Bronchial epithelial cell (primary cell): ENCODE data around the gene LMOD2. TPM values are rescaled to one million over a fixed set of nuclear protein-coding genes. Genes with fewer than 3 reads are reported as not detected.
A peak's percentile ranks its signal among the peaks of the same experiment; 100 is the strongest.

Experiments used
- DNase-seq: peaks from one replicate; pipeline ENCODE4 v3.0.0-alpha.2; 2010; ENCODE audit warnings: low read depth
- FAIRE-seq: peaks from 2 replicates; lab custom pipeline; 2011; peaks lifted over from hg19 to GRCh38; lab: Jason Lieb, UNC
- H3K27me3 ChIP-seq: 2 replicates; pipeline ENCODE4 v1.5.1; 2011; ENCODE audit warnings: low read length; ENCODE audit not compliant: control insufficient read depth, insufficient read depth
- H3K36me3 ChIP-seq: 2 replicates; pipeline ENCODE4 v1.5.1; 2011; ENCODE audit warnings: low read length; ENCODE audit not compliant: control insufficient read depth, insufficient read depth
- H3K4me3 ChIP-seq: 2 replicates; pipeline ENCODE4 v1.5.1; 2011; ENCODE audit warnings: mild to moderate bottlenecking, low read depth, low read length, control low read depth
- total RNA-seq: library from RNA; depleted of rRNA; stranded (reverse); fragments of >200 nt; gene quantifications from 2 replicates; pipeline ENCODE4 v1.2.1, GENCODE V29; 2014
- TF ChIP-seq, protein P1 (sequence below): IDR thresholded peaks from 2 replicates; pipeline ENCODE4 v1.5.1; 2011; ENCODE audit warnings: mild to moderate bottlenecking, moderate library complexity, low read length, control low read depth, inconsistent platforms; ENCODE audit not compliant: insufficient read depth, severe bottlenecking

LMOD2 gene
- total RNA-seq, 1 donor from 2014 or later, result not detected

DNA sequence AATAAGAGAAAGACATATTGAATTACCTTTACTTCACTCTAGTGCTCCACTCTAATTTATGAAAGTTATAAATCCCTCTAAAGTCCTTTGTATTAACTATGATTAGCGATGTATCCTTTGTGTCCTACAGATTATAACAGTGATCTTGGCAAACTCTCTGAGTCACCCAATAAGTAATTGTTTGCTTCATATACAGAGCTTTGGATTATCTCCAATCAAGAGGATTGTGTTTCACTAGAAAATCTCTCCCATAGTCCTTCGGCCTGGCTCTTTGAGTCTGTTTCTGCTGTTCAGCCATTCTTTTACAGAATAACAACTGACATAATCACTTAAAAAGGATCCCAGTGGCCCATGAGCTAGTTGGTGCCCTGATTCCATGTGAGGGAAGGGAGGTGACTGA is 9.5 kb downstream of the LMOD2 start:
- Histone ChIP-seq H3K36me3 (no peaks in the 10 kb centered on the region), H3K27me3 (no peaks in the 10 kb centered on the region), H3K4me3 (no peak overlapping the region)
- DNase-seq, result peak; percentile 43
- no peak for FAIRE-seq
- TF ChIP-seq, protein P1, sequence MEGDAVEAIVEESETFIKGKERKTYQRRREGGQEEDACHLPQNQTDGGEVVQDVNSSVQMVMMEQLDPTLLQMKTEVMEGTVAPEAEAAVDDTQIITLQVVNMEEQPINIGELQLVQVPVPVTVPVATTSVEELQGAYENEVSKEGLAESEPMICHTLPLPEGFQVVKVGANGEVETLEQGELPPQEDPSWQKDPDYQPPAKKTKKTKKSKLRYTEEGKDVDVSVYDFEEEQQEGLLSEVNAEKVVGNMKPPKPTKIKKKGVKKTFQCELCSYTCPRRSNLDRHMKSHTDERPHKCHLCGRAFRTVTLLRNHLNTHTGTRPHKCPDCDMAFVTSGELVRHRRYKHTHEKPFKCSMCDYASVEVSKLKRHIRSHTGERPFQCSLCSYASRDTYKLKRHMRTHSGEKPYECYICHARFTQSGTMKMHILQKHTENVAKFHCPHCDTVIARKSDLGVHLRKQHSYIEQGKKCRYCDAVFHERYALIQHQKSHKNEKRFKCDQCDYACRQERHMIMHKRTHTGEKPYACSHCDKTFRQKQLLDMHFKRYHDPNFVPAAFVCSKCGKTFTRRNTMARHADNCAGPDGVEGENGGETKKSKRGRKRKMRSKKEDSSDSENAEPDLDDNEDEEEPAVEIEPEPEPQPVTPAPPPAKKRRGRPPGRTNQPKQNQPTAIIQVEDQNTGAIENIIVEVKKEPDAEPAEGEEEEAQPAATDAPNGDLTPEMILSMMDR, result no peak

DNA sequence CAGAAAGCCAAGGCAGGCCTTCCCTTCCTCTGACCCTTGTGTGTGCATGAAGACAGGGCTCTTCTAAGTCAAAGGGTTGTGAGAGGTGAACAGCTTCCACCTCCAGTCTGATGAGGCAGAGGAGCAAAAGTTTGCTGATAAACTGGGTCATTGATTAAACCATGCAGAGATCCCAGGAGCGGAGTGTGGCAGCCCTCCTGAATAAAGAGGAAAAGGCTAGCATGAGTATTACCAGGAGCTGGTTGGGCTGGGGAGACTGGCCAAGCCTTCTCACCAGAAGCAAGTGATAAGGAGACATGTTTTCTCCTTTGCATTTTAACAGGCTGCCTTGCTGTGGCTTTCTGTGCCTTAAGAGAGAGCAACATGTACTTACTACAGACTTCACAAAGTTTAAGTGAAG is 10.2 kb downstream of the LMOD2 start:
- Histone ChIP-seq H3K36me3 (no peaks in the 10 kb centered on the region), H3K27me3 (no peaks in the 10 kb centered on the region), H3K4me3 (no peak overlapping the region)
- no peak for FAIRE-seq
- TF ChIP-seq, protein P1, result no peak
- DNase-seq, result no peak

DNA sequence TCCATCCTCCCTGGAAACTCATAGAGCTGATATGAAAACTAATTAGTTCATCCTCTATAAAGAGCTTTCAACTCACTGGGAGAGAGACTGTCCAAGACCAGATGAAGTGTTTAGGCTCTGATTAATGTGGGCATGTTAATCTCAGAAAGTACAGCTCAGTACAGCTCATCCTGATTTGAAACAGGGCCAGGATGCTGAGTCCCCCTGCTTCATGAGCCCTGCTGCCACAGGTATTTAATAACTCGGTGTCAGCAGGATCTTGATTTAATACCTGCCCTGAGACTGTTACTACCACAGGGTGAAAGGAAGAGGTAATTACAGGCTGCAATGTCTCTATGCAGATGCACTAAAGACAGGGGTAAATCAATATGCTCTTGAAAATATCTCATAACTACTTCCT is 10.8 kb downstream of the LMOD2 start:
- FAIRE-seq (no peak), DNase-seq (peak; percentile 65)
- Histone ChIP-seq H3K36me3 (no peaks in the 10 kb centered on the region), H3K27me3 (no peaks in the 10 kb centered on the region), H3K4me3 (no peak overlapping the region)
- TF ChIP-seq, protein P1, result no peak

DNA sequence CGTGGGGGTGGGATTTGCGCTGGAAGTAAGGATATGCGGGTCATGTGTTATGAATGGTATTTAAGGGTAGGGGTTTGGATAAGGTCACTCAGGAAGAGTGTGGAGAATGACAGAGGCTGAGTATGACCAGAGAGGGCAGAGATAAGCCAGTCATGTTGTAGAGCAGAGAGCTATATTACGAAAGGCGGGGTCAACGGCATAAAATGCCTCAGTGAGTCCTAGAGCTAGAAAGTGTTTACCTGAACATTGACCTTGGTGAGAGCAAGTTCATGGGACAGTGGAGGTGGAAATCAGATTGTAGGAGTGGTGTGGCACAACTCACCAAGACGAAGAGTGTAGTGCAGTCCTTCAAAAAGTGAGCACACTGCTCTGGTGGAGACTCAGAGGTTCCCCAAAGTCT is 13.8 kb downstream of the LMOD2 start:
- no peak for FAIRE-seq
- no peak for DNase-seq
- no peak overlapping the region for H3K4me3 ChIP-seq
- no peaks in the 10 kb centered on the region for H3K27me3 ChIP-seq
- TF ChIP-seq, protein P1, result no peak
- H3K36me3 ChIP-seq, result no peaks in the 10 kb centered on the region

DNA sequence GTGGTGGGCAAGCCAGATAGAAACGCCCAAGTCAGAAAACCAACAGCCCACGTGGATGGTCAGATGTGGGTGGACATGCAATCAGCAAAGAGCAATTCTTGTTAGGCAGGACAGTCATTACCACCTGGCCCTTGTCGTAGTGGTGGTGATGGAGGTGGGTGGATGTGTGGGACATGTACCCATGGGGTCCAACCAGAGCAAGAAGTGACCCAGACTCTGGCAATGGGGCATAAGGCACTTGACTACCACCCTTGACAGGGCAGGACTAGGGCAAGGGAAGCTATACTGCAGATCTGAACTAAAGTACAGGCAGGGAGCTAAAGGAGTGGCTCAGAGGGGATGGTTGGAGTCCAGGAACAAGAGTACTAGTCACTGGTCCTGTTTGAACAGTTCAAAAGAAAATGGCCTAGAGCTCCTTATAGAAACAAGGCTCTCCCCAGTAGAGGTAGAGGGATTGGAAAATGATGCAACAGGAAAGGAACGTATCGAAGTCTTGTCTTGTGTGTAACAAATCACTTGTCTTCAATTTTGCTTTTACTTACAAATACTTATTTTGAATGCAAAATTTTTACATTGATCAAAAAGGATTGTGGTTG is 17.6 kb downstream of the LMOD2 start:
- FAIRE-seq, result no peak
- no peaks in the 10 kb centered on the region for H3K36me3 ChIP-seq
- DNase-seq, result peak; percentile 11
- TF ChIP-seq, protein P1, result no peak
- no peak overlapping the region for H3K4me3 ChIP-seq
- no peaks in the 10 kb centered on the region for H3K27me3 ChIP-seq
